ENCODE measurements around the gene TAT.

The TAT gene

GRCh38 chr16:71536752-71537499, 40.0 kb downstream of the TAT start:
- no peak for DNase-seq

GRCh38 chr16:71532366-71532765, 44.5 kb downstream of the TAT start:
- DNase-seq, result peak; percentile 47 to 71 (median 58)

GRCh38 chr16:71528863-71529262, 48.0 kb downstream of the TAT start:
- no peak for DNase-seq

GRCh38 chr16:71528257-71528656, 48.6 kb downstream of the TAT start:
- DNase-seq, result no peak

GRCh38 chr16:71526111-71526631, 50.7 kb downstream of the TAT start, which contains the start of gene CHST4:
CHST4 (plus strand) TSS chr16:71526426; CDS start chr16:71536678, 10,252 bp downstream.
- peak; percentile 42 to 63 (median 53) for DNase-seq

GRCh38 chr16:71524566-71525553, 52.0 kb downstream of the TAT start:
- no peak for DNase-seq

GRCh38 chr16:71520550-71520949, 56.3 kb downstream of the TAT start:
- DNase-seq, result no peak

Measured in suppressor macrophage treated with lipopolysaccharide for 1 hour (primary cell).